Measurements from ENCODE around the gene ITSN1.

DNA sequence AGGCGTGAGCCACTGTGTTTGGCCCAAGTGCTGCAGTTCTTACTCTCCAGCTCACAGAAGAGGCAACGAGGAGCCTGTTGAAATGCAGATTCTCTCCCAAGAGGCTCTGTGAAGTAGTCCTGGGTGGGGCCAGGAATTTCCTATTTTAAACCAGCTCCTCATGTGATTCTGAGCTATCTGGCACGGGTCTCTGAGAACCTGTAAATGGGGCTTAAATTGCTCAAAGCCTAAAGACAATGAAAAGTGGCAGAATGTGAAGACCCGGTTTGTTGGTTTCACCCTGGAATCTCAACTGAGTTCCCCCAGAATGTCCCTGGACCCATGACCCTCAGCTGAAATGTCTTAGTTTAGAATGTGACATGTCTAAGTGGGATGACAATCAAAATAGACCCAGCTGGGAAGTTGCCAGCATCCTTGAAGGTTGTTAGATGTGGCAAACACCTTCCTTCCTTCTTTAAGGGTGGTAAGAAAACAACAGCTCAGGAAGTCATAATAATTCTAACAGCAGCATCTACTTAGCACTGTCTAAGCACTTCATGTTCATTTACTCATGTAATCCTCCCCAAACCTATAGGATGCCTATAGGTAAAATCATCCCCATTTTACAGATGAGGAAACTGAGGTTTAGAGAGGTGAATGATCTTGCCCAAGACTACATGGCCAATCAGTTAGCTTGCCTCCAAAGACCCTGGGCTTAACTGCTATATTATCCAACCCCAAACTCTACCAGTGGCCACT, 294.2 kb downstream of the ITSN1 start:
- no peak for TF ChIP-seq POLR2AphosphoS5 (IDR thresholded peaks at IDR 0.05)
- TF ChIP-seq, protein P1, sequence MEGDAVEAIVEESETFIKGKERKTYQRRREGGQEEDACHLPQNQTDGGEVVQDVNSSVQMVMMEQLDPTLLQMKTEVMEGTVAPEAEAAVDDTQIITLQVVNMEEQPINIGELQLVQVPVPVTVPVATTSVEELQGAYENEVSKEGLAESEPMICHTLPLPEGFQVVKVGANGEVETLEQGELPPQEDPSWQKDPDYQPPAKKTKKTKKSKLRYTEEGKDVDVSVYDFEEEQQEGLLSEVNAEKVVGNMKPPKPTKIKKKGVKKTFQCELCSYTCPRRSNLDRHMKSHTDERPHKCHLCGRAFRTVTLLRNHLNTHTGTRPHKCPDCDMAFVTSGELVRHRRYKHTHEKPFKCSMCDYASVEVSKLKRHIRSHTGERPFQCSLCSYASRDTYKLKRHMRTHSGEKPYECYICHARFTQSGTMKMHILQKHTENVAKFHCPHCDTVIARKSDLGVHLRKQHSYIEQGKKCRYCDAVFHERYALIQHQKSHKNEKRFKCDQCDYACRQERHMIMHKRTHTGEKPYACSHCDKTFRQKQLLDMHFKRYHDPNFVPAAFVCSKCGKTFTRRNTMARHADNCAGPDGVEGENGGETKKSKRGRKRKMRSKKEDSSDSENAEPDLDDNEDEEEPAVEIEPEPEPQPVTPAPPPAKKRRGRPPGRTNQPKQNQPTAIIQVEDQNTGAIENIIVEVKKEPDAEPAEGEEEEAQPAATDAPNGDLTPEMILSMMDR (IDR thresholded peaks at IDR 0.05), result no peak
